ENCODE data around the gene PELI1.

PELI1 gene

GRCh38 chr2:64123740-64124139 lies 20.5 kb downstream of the PELI1 start:
- TF ChIP-seq CTCF (IDR thresholded peaks at IDR 0.05; ENCODE audit: control extremely low read depth, extremely low read depth, low read depth, missing control alignments): no peak
- CTCF ChIA-PET: interaction anchor here (0.6 to 5.3 kb wide), 7 partner anchors 11 to 203 kb away, joined by 3 to 40 read pairs (median 4); no protein-coding TSS in a partner anchor
- no peak for DNase-seq (ENCODE audit: extremely low spot score)
- POLR2A ChIA-PET: interaction anchor here (0.6 kb wide), 1 partner anchor 105 kb away, joined by 6 read pairs; no protein-coding TSS in a partner anchor

- ChIA-PET POLR2A (interaction anchor here (0.6 to 1.0 kb wide), 5 partner anchors 90 to 1115 kb away, joined by 3 to 7 read pairs (median 4); no protein-coding TSS in a partner anchor), CTCF (interaction anchor here (0.7 to 5.3 kb wide), 5 partner anchors 12 to 208 kb away, joined by 3 to 40 read pairs (median 3); no protein-coding TSS in a partner anchor)
- TF ChIP-seq CTCF (IDR thresholded peaks at IDR 0.05; ENCODE audit: control extremely low read depth, extremely low read depth, low read depth, missing control alignments): no peak
- DNase-seq (ENCODE audit: extremely low spot score): no peak
These were observed 21.9 kb downstream of the PELI1 start for GRCh38 chr2:64122358-64122757.

GRCh38 chr2:64120928-64121327 lies 23.3 kb downstream of the PELI1 start:
- ChIA-PET POLR2A (no interaction called here), CTCF (interaction anchor here (1.4 to 5.3 kb wide), 2 partner anchors 9 to 15 kb away, joined by 3 to 40 read pairs; no protein-coding TSS in a partner anchor)
- TF ChIP-seq CTCF (IDR thresholded peaks at IDR 0.05; ENCODE audit: control extremely low read depth, extremely low read depth, low read depth, missing control alignments): no peak
- no peak for DNase-seq (ENCODE audit: extremely low spot score)

- POLR2A ChIA-PET: no interaction called here
- DNase-seq (ENCODE audit: extremely low spot score): no peak
- CTCF ChIA-PET: interaction anchor here (0.8 to 5.3 kb wide), 2 partner anchors 14 to 18 kb away, joined by 3 to 40 read pairs; no protein-coding TSS in a partner anchor
- no peak for TF ChIP-seq CTCF (IDR thresholded peaks at IDR 0.05; ENCODE audit: control extremely low read depth, extremely low read depth, low read depth, missing control alignments)
These were observed 24.2 kb downstream of the PELI1 start for GRCh38 chr2:64120008-64120407.

- no peak for TF ChIP-seq CTCF (IDR thresholded peaks at IDR 0.05; ENCODE audit: control extremely low read depth, extremely low read depth, low read depth, missing control alignments)
- no peak for DNase-seq (ENCODE audit: extremely low spot score)
- POLR2A ChIA-PET: interaction anchor here (0.6 kb wide), 1 partner anchor 306 kb away, joined by 3 read pairs; no protein-coding TSS in a partner anchor
- CTCF ChIA-PET: interaction anchor here (1.2 to 5.3 kb wide), 2 partner anchors 11 to 13 kb away, joined by 4 to 40 read pairs; no protein-coding TSS in a partner anchor
These were observed 24.9 kb downstream of the PELI1 start for GRCh38 chr2:64119369-64119768.

- TF ChIP-seq CTCF (IDR thresholded peaks at IDR 0.05; ENCODE audit: control extremely low read depth, extremely low read depth, low read depth, missing control alignments): no peak
- POLR2A ChIA-PET: no interaction called here
- CTCF ChIA-PET: interaction anchor here (1.1 to 1.2 kb wide), 2 partner anchors 12 to 89 kb away, joined by 3 to 6 read pairs; no protein-coding TSS in a partner anchor
- no peak for DNase-seq (ENCODE audit: extremely low spot score)
These were observed 28.2 kb downstream of the PELI1 start for GRCh38 chr2:64115808-64116598.

Measured in GM10248 (cell line).